Measurements from ENCODE around the gene STX3.
A peak's percentile ranks its signal among the peaks of the same experiment; 100 is the strongest.
"Not testable (repeated sequence)": the region's sequence is repeated elsewhere in the genome, so short reads cannot be mapped to it uniquely, and the experiment has no call there.

STX3 gene

DNA sequence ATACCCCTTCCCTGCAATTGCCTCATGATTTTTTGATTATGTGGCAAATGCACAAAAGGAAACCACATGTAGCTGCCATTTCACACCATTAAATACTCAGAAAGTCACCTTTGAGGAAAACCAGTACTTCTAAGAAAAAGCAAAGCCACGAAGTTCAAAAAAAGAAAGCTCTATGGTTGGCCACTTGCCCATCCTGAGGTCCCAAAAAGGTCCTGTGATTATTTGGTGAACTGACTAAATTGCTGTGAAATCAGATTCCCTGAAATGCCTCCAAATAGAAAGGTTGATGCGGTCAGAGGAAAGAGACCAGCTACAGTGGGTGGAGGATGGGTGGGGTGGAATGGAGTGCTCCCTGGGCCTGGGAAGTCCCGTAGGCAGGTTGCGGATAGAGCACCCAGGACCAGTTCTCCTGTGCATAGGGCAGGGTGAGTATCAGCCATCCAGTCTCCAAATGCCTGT lies 28.5 kb downstream of the STX3 start:
- H3K9ac ChIP-seq (ENCODE audit: low read length in 5 of 5), result no peak overlapping the region
- H3K4me3 ChIP-seq (ENCODE audit: low read depth in 1 of 5, low read length in 5 of 5), result no peak overlapping the region
- H3K9me3 ChIP-seq (ENCODE audit: control insufficient read depth in 5 of 5, low read length in 5 of 5), result no peaks in the 10 kb centered on the region
- H3K27ac ChIP-seq (ENCODE audit: low read depth, low read length), result no peak overlapping the region
- peaks cover 0 to 15% (median 8%) of the 10 kb centered on the region in 5 donors for H3K4me1 ChIP-seq (ENCODE audit: control insufficient read depth in 5 of 5, insufficient read depth in 5 of 5, low read length in 5 of 5)
- peaks cover 0 to 18% (median 8%) of the 10 kb centered on the region in 5 donors for H3K36me3 ChIP-seq (ENCODE audit: control insufficient read depth in 5 of 5, insufficient read depth in 5 of 5, low read length in 5 of 5)
- H3K27me3 ChIP-seq (ENCODE audit: control insufficient read depth in 5 of 5, insufficient read depth in 4 of 5, low read length in 5 of 5), result no peaks in the 10 kb centered on the region

GRCh38 chr11:59784441-59784840 lies 29.3 kb downstream of the STX3 start:
- H3K9me3 ChIP-seq (ENCODE audit: control insufficient read depth in 5 of 5, low read length in 5 of 5); H3K27me3 ChIP-seq (ENCODE audit: control insufficient read depth in 5 of 5, insufficient read depth in 4 of 5, low read length in 5 of 5); H3K27ac ChIP-seq (ENCODE audit: low read depth, low read length); H3K9ac ChIP-seq (ENCODE audit: low read length in 5 of 5); H3K4me3 ChIP-seq (ENCODE audit: low read depth in 1 of 5, low read length in 5 of 5): not testable (repeated sequence)
- H3K36me3 ChIP-seq (ENCODE audit: control insufficient read depth in 5 of 5, insufficient read depth in 5 of 5, low read length in 5 of 5), result peaks cover 0 to 21% (median 11%) of the 10 kb centered on the region in 5 donors
- peaks cover 0 to 15% (median 8%) of the 10 kb centered on the region in 5 donors for H3K4me1 ChIP-seq (ENCODE audit: control insufficient read depth in 5 of 5, insufficient read depth in 5 of 5, low read length in 5 of 5)

DNA sequence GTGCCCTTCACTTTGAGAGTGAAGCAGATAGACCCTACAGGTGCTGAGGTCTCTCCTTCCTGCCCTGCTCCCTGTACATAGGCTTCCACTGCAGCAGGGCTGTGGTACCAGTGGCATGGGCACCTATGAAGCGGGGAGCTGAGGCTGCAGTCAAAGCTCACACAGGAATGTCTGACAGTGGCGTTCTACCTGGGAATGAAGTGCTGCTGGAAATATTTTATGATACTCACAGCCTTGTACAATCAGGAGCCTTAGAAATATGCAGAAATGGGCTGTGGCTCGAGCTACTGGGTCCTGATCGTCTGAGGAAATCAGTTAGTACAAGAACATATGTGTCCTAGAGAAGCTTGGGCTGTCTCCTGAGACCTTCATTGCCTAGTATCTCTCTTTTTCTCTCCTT lies 30.6 kb downstream of the STX3 start:
- Histone ChIP-seq H3K9me3 (ENCODE audit: control insufficient read depth in 5 of 5, low read length in 5 of 5) (no peaks in the 10 kb centered on the region), H3K9ac (ENCODE audit: low read length in 5 of 5) (no peak overlapping the region), H3K4me1 (ENCODE audit: control insufficient read depth in 5 of 5, insufficient read depth in 5 of 5, low read length in 5 of 5) (peaks cover 0 to 15% (median 8%) of the 10 kb centered on the region in 5 donors), H3K4me3 (ENCODE audit: low read depth in 1 of 5, low read length in 5 of 5) (no peak overlapping the region), H3K36me3 (ENCODE audit: control insufficient read depth in 5 of 5, insufficient read depth in 5 of 5, low read length in 5 of 5) (peaks cover 0 to 34% (median 15%) of the 10 kb centered on the region in 5 donors), H3K27ac (ENCODE audit: low read depth, low read length) (no peak overlapping the region), H3K27me3 (ENCODE audit: control insufficient read depth in 5 of 5, insufficient read depth in 4 of 5, low read length in 5 of 5) (no peaks in the 10 kb centered on the region)

DNA sequence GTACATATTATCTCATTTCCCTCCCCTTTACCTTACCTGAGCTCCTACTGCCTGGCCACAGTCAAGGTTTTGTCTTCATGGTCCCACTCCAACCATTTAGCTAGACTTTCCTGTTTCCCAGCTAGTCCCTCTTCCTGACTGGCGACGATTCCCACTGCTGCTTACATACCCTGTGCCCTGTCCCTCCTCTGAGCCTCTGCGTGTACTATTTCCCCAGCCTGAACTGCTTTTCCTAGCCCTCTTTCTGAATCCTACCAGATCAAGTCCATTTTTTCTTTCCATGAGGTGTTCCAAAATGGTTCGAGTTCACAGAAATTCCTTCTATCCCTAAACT lies 32.0 kb downstream of the STX3 start:
- Histone ChIP-seq H3K9ac (ENCODE audit: low read length in 5 of 5) (no peak overlapping the region), H3K36me3 (ENCODE audit: control insufficient read depth in 5 of 5, insufficient read depth in 5 of 5, low read length in 5 of 5) (peaks cover 2 to 44% (median 19%) of the 10 kb centered on the region in 5 donors)

GRCh38 chr11:59787816-59788215 lies 32.6 kb downstream of the STX3 start:
- Histone ChIP-seq H3K4me1 (ENCODE audit: control insufficient read depth in 5 of 5, insufficient read depth in 5 of 5, low read length in 5 of 5) (peaks cover 0 to 15% (median 8%) of the 10 kb centered on the region in 5 donors), H3K9me3 (ENCODE audit: control insufficient read depth in 5 of 5, low read length in 5 of 5) (no peaks in the 10 kb centered on the region), H3K27me3 (ENCODE audit: control insufficient read depth in 5 of 5, insufficient read depth in 4 of 5, low read length in 5 of 5) (no peaks in the 10 kb centered on the region), H3K4me3 (ENCODE audit: low read depth in 1 of 5, low read length in 5 of 5) (no peak overlapping the region), H3K36me3 (ENCODE audit: control insufficient read depth in 5 of 5, insufficient read depth in 5 of 5, low read length in 5 of 5) (peaks cover 2 to 50% (median 24%) of the 10 kb centered on the region in 5 donors), H3K9ac (ENCODE audit: low read length in 5 of 5) (peak overlapping the region in 1 of 5 donors; percentile 57), H3K27ac (ENCODE audit: low read depth, low read length) (no peak overlapping the region)

More for the DNA sequence above, 32.0 kb downstream of the STX3 start:
- H3K27me3 ChIP-seq (ENCODE audit: control insufficient read depth in 5 of 5, insufficient read depth in 4 of 5, low read length in 5 of 5), result no peaks in the 10 kb centered on the region
- no peak overlapping the region for H3K4me3 ChIP-seq (ENCODE audit: low read depth in 1 of 5, low read length in 5 of 5)
- no peaks in the 10 kb centered on the region for H3K9me3 ChIP-seq (ENCODE audit: control insufficient read depth in 5 of 5, low read length in 5 of 5)
- H3K4me1 ChIP-seq (ENCODE audit: control insufficient read depth in 5 of 5, insufficient read depth in 5 of 5, low read length in 5 of 5), result peaks cover 0 to 15% (median 8%) of the 10 kb centered on the region in 5 donors
- H3K27ac ChIP-seq (ENCODE audit: low read depth, low read length), result no peak overlapping the region

DNA sequence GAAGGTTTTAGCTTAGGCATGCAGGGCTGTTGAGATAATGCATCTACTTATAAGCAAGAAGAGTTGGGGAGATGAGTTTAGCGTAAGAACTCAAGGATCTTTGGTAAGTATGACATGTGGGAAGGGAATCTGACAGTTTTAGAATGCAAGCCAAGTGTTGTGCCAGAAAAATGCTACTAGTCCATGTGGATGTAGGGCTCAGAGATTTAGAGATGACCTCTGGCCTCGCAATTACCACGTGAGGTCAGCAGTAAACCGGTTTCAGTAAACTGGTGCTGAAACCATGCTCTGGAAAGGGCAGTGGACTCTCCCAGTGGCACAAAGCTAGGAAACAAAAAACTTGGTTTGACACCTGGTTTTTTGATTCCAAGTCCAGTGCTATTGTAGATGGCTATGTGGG lies 36.5 kb downstream of the STX3 start:
- Histone ChIP-seq H3K27ac (ENCODE audit: low read depth, low read length) (no peak overlapping the region), H3K4me1 (ENCODE audit: control insufficient read depth in 5 of 5, insufficient read depth in 5 of 5, low read length in 5 of 5) (peaks cover 0 to 13% (median 7%) of the 10 kb centered on the region in 5 donors), H3K9me3 (ENCODE audit: control insufficient read depth in 5 of 5, low read length in 5 of 5) (no peaks in the 10 kb centered on the region), H3K9ac (ENCODE audit: low read length in 5 of 5) (no peak overlapping the region), H3K4me3 (ENCODE audit: low read depth in 1 of 5, low read length in 5 of 5) (no peak overlapping the region), H3K27me3 (ENCODE audit: control insufficient read depth in 5 of 5, insufficient read depth in 4 of 5, low read length in 5 of 5) (no peaks in the 10 kb centered on the region), H3K36me3 (ENCODE audit: control insufficient read depth in 5 of 5, insufficient read depth in 5 of 5, low read length in 5 of 5) (peaks cover 6 to 84% (median 53%) of the 10 kb centered on the region in 5 donors)

GRCh38 chr11:59792507-59792906 lies 37.3 kb downstream of the STX3 start:
- no peak overlapping the region for H3K27ac ChIP-seq (ENCODE audit: low read depth, low read length)
- H3K9me3 ChIP-seq (ENCODE audit: control insufficient read depth in 5 of 5, low read length in 5 of 5), result no peaks in the 10 kb centered on the region
- peaks cover 0 to 4% (median 0%) of the 10 kb centered on the region in 5 donors for H3K4me1 ChIP-seq (ENCODE audit: control insufficient read depth in 5 of 5, insufficient read depth in 5 of 5, low read length in 5 of 5)
- no peak overlapping the region for H3K4me3 ChIP-seq (ENCODE audit: low read depth in 1 of 5, low read length in 5 of 5)
- H3K36me3 ChIP-seq (ENCODE audit: control insufficient read depth in 5 of 5, insufficient read depth in 5 of 5, low read length in 5 of 5), result peaks cover 8 to 83% (median 56%) of the 10 kb centered on the region in 5 donors
- H3K27me3 ChIP-seq (ENCODE audit: control insufficient read depth in 5 of 5, insufficient read depth in 4 of 5, low read length in 5 of 5), result no peaks in the 10 kb centered on the region
- H3K9ac ChIP-seq (ENCODE audit: low read length in 5 of 5), result no peak overlapping the region

DNA sequence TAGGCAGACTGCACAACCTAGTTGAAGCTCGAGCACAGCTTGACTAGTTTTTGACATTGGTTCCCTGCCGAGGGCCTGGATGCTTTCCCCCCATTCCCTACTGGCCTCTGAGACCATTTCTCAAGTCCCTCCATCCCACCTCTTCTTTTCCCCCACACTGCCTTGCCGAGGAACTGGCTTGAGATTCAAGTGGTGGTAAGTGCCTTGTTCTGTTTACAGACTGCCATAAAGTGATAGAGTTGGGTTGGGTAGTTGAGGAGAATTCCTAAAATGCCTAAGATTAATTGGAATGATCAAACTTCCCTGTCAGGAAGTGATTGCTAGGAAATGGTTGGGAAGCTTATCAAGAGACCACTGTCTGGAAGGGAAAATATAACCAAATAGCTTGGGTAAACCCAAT lies 39.2 kb downstream of the STX3 start:
- no peak overlapping the region for H3K4me3 ChIP-seq (ENCODE audit: low read depth in 1 of 5, low read length in 5 of 5)
- H3K27ac ChIP-seq (ENCODE audit: low read depth, low read length), result no peak overlapping the region
- no peaks in the 10 kb centered on the region for H3K9me3 ChIP-seq (ENCODE audit: control insufficient read depth in 5 of 5, low read length in 5 of 5)
- no peaks in the 10 kb centered on the region for H3K27me3 ChIP-seq (ENCODE audit: control insufficient read depth in 5 of 5, insufficient read depth in 4 of 5, low read length in 5 of 5)
- no peak overlapping the region for H3K9ac ChIP-seq (ENCODE audit: low read length in 5 of 5)
- no peaks in the 10 kb centered on the region for H3K4me1 ChIP-seq (ENCODE audit: control insufficient read depth in 5 of 5, insufficient read depth in 5 of 5, low read length in 5 of 5)
- peaks cover 13 to 73% (median 50%) of the 10 kb centered on the region in 5 donors for H3K36me3 ChIP-seq (ENCODE audit: control insufficient read depth in 5 of 5, insufficient read depth in 5 of 5, low read length in 5 of 5)

GRCh38 chr11:59800390-59801025 lies 45.3 kb downstream of the STX3 start:
- Histone ChIP-seq H3K4me3 (ENCODE audit: low read depth in 1 of 5, low read length in 5 of 5) (no peak overlapping the region), H3K9ac (ENCODE audit: low read length in 5 of 5) (no peak overlapping the region), H3K9me3 (ENCODE audit: control insufficient read depth in 5 of 5, low read length in 5 of 5) (no peaks in the 10 kb centered on the region), H3K27me3 (ENCODE audit: control insufficient read depth in 5 of 5, insufficient read depth in 4 of 5, low read length in 5 of 5) (no peaks in the 10 kb centered on the region), H3K27ac (ENCODE audit: low read depth, low read length) (no peak overlapping the region), H3K36me3 (ENCODE audit: control insufficient read depth in 5 of 5, insufficient read depth in 5 of 5, low read length in 5 of 5) (peaks cover 14 to 43% (median 31%) of the 10 kb centered on the region in 5 donors), H3K4me1 (ENCODE audit: control insufficient read depth in 5 of 5, insufficient read depth in 5 of 5, low read length in 5 of 5) (peaks cover 2 to 7% (median 5%) of the 10 kb centered on the region in 5 donors)

DNA sequence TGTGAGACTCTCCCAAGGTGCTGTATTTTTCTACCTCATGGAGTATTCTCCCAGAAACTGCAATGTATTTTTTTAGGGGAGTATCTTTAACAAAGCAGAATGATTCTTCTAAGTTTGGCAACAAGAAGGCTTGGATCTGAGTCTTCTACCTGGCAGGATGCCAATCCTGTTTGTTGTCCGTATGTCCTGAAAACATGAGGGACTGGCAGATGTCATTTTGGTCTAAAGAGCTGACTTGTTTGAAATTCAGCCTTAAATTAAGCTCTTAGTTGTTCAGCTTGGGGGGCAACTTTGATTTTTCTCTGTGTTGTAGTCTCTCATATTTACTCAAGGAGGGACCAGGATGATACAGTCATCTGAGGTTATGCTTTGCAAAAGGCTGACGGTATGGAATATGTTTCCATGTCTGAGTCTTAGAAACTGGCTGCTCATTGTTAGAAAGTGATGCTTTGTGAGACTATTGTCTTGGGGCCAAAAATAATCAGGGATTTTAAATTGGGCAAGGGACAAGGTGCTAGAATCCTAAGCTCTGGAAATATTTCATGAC lies 46.1 kb downstream of the STX3 start:
- Histone ChIP-seq H3K36me3 (ENCODE audit: control insufficient read depth in 5 of 5, insufficient read depth in 5 of 5, low read length in 5 of 5) (peaks cover 20 to 43% (median 29%) of the 10 kb centered on the region in 5 donors), H3K9me3 (ENCODE audit: control insufficient read depth in 5 of 5, low read length in 5 of 5) (no peaks in the 10 kb centered on the region), H3K4me1 (ENCODE audit: control insufficient read depth in 5 of 5, insufficient read depth in 5 of 5, low read length in 5 of 5) (peaks cover 2 to 7% (median 5%) of the 10 kb centered on the region in 5 donors), H3K27me3 (ENCODE audit: control insufficient read depth in 5 of 5, insufficient read depth in 4 of 5, low read length in 5 of 5) (no peaks in the 10 kb centered on the region), H3K27ac (ENCODE audit: low read depth, low read length) (peak overlapping the region; percentile 43), H3K9ac (ENCODE audit: low read length in 5 of 5) (no peak overlapping the region), H3K4me3 (ENCODE audit: low read depth in 1 of 5, low read length in 5 of 5) (no peak overlapping the region)
